GM23338 (cell line): Measurements from ENCODE around the gene PRTFDC1. TPM values are rescaled to one million over a fixed set of nuclear protein-coding genes. Genes with fewer than 3 reads are reported as not detected.
A peak's percentile ranks its signal among the peaks of the same experiment; 100 is the strongest.

Experiments
- ATAC-seq: fragments of 200-7000 bp; cut with Tn5 transposase; 3 replicates; pipeline ENCODE4 v1.9.1; 2020
- DNase-seq: peaks from one replicate; pipeline ENCODE4 v3.0.0-alpha.2; 2015; ENCODE audit warnings: low spot score
- H2AFZ ChIP-seq: fragments of 200-600 bp; sonication (generic); 2 replicates; pipeline ENCODE4 v1.8.0; 2016; ENCODE audit warnings: antibody characterized with exemption, mild to moderate bottlenecking, moderate library complexity
- H3F3A ChIP-seq: fragments of 200-600 bp; sonication (generic); replicated peaks from 2 replicates; pipeline ENCODE4 v1.8.0; 2017; ENCODE audit warnings: antibody characterized with exemption, mixed run types, low read depth
- H3K27ac ChIP-seq: fragments of 200-600 bp; sonication (generic); 2 replicates; pipeline ENCODE4 v1.6.1; 2016; ENCODE audit warnings: low read depth
- H3K27me3 ChIP-seq: fragments of 200-600 bp; sonication (generic); 2 replicates; pipeline ENCODE4 v1.8.0; 2016; ENCODE audit warnings: mild to moderate bottlenecking, mixed run types, moderate library complexity; ENCODE audit not compliant: insufficient read depth
- H3K36me3 ChIP-seq: fragments of 200-600 bp; sonication (generic); 2 replicates; pipeline ENCODE4 v1.8.0; 2016; ENCODE audit warnings: mild to moderate bottlenecking; ENCODE audit not compliant: insufficient read depth
- H3K4me1 ChIP-seq: fragments of 200-600 bp; sonication (generic); 2 replicates; pipeline ENCODE4 v1.8.0; 2016; ENCODE audit warnings: mild to moderate bottlenecking, moderate library complexity; ENCODE audit not compliant: insufficient read depth
- H3K4me2 ChIP-seq: fragments of 200-600 bp; sonication (generic); 2 replicates; pipeline ENCODE4 v1.7.1; 2017; ENCODE audit warnings: mixed run types
- H3K4me3 ChIP-seq: fragments of 200-600 bp; sonication (generic); 2 replicates; pipeline ENCODE4 v1.6.1; 2016; ENCODE audit warnings: mixed run types
- H3K79me2 ChIP-seq: fragments of 200-600 bp; sonication (generic); replicated peaks from 2 replicates; pipeline ENCODE4 v1.8.0; 2017; ENCODE audit warnings: mild to moderate bottlenecking; ENCODE audit not compliant: insufficient read depth
- H3K9me2 ChIP-seq: fragments of 200-600 bp; sonication (generic); 2 replicates; pipeline ENCODE4 v1.8.0; 2017; ENCODE audit not compliant: insufficient read depth
- H4K20me1 ChIP-seq: fragments of 200-600 bp; sonication (generic); replicated peaks from 2 replicates; pipeline ENCODE4 v1.8.0; 2017; ENCODE audit warnings: mild to moderate bottlenecking; ENCODE audit not compliant: insufficient read depth
- H3K27ac Mint-ChIP-seq: 2 replicates; pipeline ENCODE4 v1.8.0; 2020; ENCODE audit warnings: inconsistent platforms, mild to moderate bottlenecking, moderate library complexity, mixed read lengths
- H3K27me3 Mint-ChIP-seq: 3 replicates; pipeline ENCODE4 v1.8.0; 2022; ENCODE audit warnings: low read depth, mild to moderate bottlenecking, moderate library complexity, mixed read lengths, inconsistent platforms; ENCODE audit not compliant: insufficient read depth, poor library complexity
- H3K36me3 Mint-ChIP-seq: 3 replicates; pipeline ENCODE4 v1.8.0; 2021; ENCODE audit warnings: low read depth, mild to moderate bottlenecking, inconsistent platforms, moderate library complexity, mixed read lengths
- H3K4me1 Mint-ChIP-seq: 3 replicates; pipeline ENCODE4 v1.8.0; 2020; ENCODE audit warnings: mild to moderate bottlenecking, inconsistent platforms, mixed read lengths
- H3K4me3 Mint-ChIP-seq: 3 replicates; pipeline ENCODE4 v1.8.0; 2021; ENCODE audit warnings: moderate library complexity, mild to moderate bottlenecking, inconsistent platforms, mixed read lengths
- H3K9me3 Mint-ChIP-seq: 3 replicates; pipeline ENCODE4 v1.8.0; 2020; ENCODE audit warnings: moderate library complexity, mild to moderate bottlenecking, inconsistent platforms, mixed read lengths
- CREB1 ChIP-seq: fragments of 250-450 bp; sonication (Bioruptor Pico); IDR thresholded peaks from 2 replicates; pipeline ENCODE4 v1.5.0; 2020; ENCODE audit warnings: low read depth, mild to moderate bottlenecking, moderate library complexity
- EZH2 ChIP-seq: fragments of 200-600 bp; sonication (generic); IDR thresholded peaks from one replicate; pipeline ENCODE4 v1.8.0; 2017; ENCODE audit warnings: antibody characterized with exemption, mild to moderate bottlenecking, low read depth; ENCODE audit not compliant: unreplicated experiment
- EZH2phosphoT487 ChIP-seq: fragments of 200-600 bp; sonication (generic); IDR thresholded peaks from one replicate; pipeline ENCODE4 v1.8.1; 2018; ENCODE audit warnings: antibody characterized with exemption; ENCODE audit not compliant: unreplicated experiment
- JUNB ChIP-seq: IDR thresholded peaks from one replicate; pipeline ENCODE4 v1.6.1; 2016; ENCODE audit warnings: antibody characterized with exemption; ENCODE audit not compliant: unreplicated experiment
- POLR2AphosphoS5 ChIP-seq: IDR thresholded peaks from 2 replicates; pipeline ENCODE4 v1.6.1; 2016; ENCODE audit warnings: antibody characterized with exemption, low read depth
- STAT1 ChIP-seq: IDR thresholded peaks from one replicate; pipeline ENCODE4 v1.6.1; 2016; ENCODE audit warnings: antibody characterized with exemption; ENCODE audit not compliant: unreplicated experiment
- ZNF114 ChIP-seq: fragments of 250-450 bp; sonication (Bioruptor Pico); IDR thresholded peaks from 2 replicates; pipeline ENCODE4 v1.5.0; 2020; ENCODE audit warnings: mild to moderate bottlenecking, moderate library complexity
- ZNF331 ChIP-seq: fragments of 250-450 bp; sonication (Bioruptor Pico); IDR thresholded peaks from 2 replicates; pipeline ENCODE4 v1.5.0; 2020; ENCODE audit warnings: low read depth, mild to moderate bottlenecking, moderate library complexity
- long read RNA-seq: library from polyadenylated mRNA; unstranded; transcript quantifications from one replicate; pipeline ENCODE4 v2.0.0, GENCODE V29; 2020; ENCODE audit not compliant: unreplicated experiment
- polyA plus RNA-seq: library from polyadenylated mRNA; unstranded; fragments of >200 nt; fragmentation: Nextera tagmentation; extraction: Ambion mirVana; gene quantifications from 2 replicates; pipeline ENCODE4 v1.2.1, GENCODE V29; 2016
- total RNA-seq: library from RNA; depleted of rRNA; stranded (reverse); fragments of >200 nt; shearing (Covaris generic); gene quantifications from 2 replicates; pipeline ENCODE4 v1.2.3, GENCODE V29; 2014; rRNA removed
- TF ChIP-seq, protein P1 (sequence below): IDR thresholded peaks from 2 replicates; pipeline ENCODE4 v1.6.1; 2016; ENCODE audit warnings: antibody characterized with exemption
- TF ChIP-seq, protein P2 (sequence below), 2 experiments: fragments of 200-600 bp in 1 of 2; sonication (generic) in 1 of 2; conservative IDR thresholded peaks; 2 replicates each; pipeline versions ENCODE4 v1.5.1 to v1.6.1; 2016 to 2017; ENCODE audit warnings: antibody characterized with exemption in 2 of 2, low read depth in 2 of 2, mild to moderate bottlenecking in 2 of 2, moderate library complexity in 1 of 2

PRTFDC1 gene, protein sequence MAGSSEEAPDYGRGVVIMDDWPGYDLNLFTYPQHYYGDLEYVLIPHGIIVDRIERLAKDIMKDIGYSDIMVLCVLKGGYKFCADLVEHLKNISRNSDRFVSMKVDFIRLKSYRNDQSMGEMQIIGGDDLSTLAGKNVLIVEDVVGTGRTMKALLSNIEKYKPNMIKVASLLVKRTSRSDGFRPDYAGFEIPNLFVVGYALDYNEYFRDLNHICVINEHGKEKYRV
- total RNA-seq = 5.3 and 7.9 TPM in 2 replicates
- polyA plus RNA-seq = 7.6 and 9.1 TPM in 2 replicates
- long read RNA-seq, partial matches to known transcripts = 0 of 4 reads
- long read RNA-seq, other reads (novel, unspliced or antisense) = 3 of 4 reads

DNA sequence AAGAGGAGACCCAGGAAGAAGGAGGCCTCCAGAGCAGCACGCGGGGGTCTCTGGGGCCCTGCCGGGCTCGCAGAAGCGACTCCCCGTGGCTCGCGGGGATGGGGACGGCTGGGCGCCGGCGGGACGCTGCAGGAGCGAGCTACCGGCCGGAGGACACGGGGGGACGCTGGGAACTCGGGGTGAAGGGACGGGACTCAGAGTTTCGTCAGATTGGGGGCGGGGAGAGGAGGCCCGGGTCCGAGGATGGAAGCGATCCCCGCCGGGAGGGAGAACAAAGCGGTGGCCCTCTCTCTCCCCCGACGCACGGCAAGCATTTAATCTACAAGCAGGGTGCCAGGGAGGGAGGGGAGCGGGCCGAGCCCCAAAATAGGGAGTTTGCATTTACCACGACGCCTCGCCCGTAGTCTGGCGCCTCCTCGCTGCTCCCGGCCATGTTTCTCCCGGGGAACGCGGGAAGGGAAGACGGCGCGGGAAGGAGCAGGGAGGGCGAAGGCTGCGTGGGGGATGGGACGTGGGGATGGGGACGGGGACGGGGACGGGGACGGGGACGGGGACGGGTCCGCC is at the start of gene PRTFDC1:
TSS of gene PRTFDC1 (minus strand) at position 464 of the 564 bp plus-strand sequence. CDS start at position 433, 31 bp downstream.
- Mint-ChIP-seq H3K4me1 (peaks cover 25% of the 10 kb centered on the region), H3K9me3 (no peaks in the 10 kb centered on the region; the same call in 1 of the 3 replicates), H3K36me3 (no peaks in the 10 kb centered on the region), H3K27ac (peak within 1 kb of the TSS; percentile 93), H3K27me3 (peaks cover 16% of the 10 kb centered on the region), H3K4me3 (peak within 1 kb of the TSS; percentile 84)
- peak within 1 kb of the TSS; percentile 75 for H2AFZ ChIP-seq
- TF ChIP-seq, protein P1, sequence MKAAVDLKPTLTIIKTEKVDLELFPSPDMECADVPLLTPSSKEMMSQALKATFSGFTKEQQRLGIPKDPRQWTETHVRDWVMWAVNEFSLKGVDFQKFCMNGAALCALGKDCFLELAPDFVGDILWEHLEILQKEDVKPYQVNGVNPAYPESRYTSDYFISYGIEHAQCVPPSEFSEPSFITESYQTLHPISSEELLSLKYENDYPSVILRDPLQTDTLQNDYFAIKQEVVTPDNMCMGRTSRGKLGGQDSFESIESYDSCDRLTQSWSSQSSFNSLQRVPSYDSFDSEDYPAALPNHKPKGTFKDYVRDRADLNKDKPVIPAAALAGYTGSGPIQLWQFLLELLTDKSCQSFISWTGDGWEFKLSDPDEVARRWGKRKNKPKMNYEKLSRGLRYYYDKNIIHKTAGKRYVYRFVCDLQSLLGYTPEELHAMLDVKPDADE = no peak
- TF ChIP-seq POLR2AphosphoS5 (peak; percentile 60), JUNB (no peak)
- ATAC-seq = peak; percentile 34
- peak within 1 kb of the TSS; percentile 99 for H3K27ac ChIP-seq
- H3K4me2 ChIP-seq = peak within 1 kb of the TSS; percentile 93
- H3F3A ChIP-seq = peaks cover 19% of the 10 kb centered on the region; the same call in 1 of the 2 replicates
- DNase-seq = peak; percentile 74
- peak within 1 kb of the TSS; percentile 78 for H3K4me3 ChIP-seq
- H3K36me3 ChIP-seq = no peaks in the 10 kb centered on the region
- H3K9me2 ChIP-seq = no peaks in the 10 kb centered on the region
- no peaks in the 10 kb centered on the region for H3K27me3 ChIP-seq
- H4K20me1 ChIP-seq = no peaks in the 10 kb centered on the region
- H3K4me1 ChIP-seq = peaks cover 30% of the 10 kb centered on the region
- no peaks in the 10 kb centered on the region for H3K79me2 ChIP-seq

DNA sequence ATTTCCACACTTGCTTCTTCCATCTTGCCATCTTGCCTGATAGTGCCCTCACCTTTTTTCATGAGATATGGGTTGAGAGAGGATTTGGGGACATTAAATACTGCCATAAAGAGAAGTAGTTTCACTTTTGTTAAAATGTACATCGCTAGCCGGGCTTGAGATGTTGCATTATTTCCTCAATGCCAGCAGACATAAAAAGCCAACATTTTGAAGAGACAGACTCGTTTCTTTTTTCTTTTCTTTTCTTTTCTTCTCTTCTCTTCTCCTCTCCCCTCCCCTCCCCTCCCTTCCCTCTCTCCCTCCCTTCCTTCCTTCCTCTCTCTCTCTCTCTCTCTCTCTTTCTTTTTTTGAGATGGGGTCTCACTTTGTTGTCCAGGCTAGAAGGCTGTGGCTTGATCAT is 45.6 kb upstream of the PRTFDC1 start:
- no peak for DNase-seq
- no peaks in the 10 kb centered on the region for H3K36me3 Mint-ChIP-seq
- TF ChIP-seq, protein P1 = no peak
- no peak for TF ChIP-seq EZH2phosphoT487
- no peak for TF ChIP-seq POLR2AphosphoS5
- no peak for TF ChIP-seq EZH2
- no peak for TF ChIP-seq ZNF331 (CRISPR knock-in tag)
- TF ChIP-seq JUNB = no peak
- TF ChIP-seq, protein P2, sequence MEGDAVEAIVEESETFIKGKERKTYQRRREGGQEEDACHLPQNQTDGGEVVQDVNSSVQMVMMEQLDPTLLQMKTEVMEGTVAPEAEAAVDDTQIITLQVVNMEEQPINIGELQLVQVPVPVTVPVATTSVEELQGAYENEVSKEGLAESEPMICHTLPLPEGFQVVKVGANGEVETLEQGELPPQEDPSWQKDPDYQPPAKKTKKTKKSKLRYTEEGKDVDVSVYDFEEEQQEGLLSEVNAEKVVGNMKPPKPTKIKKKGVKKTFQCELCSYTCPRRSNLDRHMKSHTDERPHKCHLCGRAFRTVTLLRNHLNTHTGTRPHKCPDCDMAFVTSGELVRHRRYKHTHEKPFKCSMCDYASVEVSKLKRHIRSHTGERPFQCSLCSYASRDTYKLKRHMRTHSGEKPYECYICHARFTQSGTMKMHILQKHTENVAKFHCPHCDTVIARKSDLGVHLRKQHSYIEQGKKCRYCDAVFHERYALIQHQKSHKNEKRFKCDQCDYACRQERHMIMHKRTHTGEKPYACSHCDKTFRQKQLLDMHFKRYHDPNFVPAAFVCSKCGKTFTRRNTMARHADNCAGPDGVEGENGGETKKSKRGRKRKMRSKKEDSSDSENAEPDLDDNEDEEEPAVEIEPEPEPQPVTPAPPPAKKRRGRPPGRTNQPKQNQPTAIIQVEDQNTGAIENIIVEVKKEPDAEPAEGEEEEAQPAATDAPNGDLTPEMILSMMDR (conservative IDR thresholded peaks at IDR 0.05; ENCODE audit: low read depth in 2 of 2) = no peak
- no peak for TF ChIP-seq CREB1 (CRISPR knock-in tag)
- TF ChIP-seq ZNF114 (CRISPR knock-in tag) = no peak
- no peak for TF ChIP-seq STAT1

More for the DNA sequence above, 45.6 kb upstream of the PRTFDC1 start:
- Histone ChIP-seq H3K27me3 (no peaks in the 10 kb centered on the region), H3F3A (no peaks in the 10 kb centered on the region), H3K4me1 (no peaks in the 10 kb centered on the region), H3K36me3 (no peaks in the 10 kb centered on the region), H4K20me1 (no peaks in the 10 kb centered on the region), H3K4me3 (no peak overlapping the region), H3K4me2 (no peak overlapping the region), H3K27ac (no peak overlapping the region), H3K79me2 (no peaks in the 10 kb centered on the region), H2AFZ (no peak overlapping the region), H3K9me2 (no peaks in the 10 kb centered on the region; the same call in 1 of the 2 replicates)
- Mint-ChIP-seq H3K9me3 (no peaks in the 10 kb centered on the region), H3K4me3 (no peak overlapping the region), H3K4me1 (no peaks in the 10 kb centered on the region), H3K27ac (no peak overlapping the region), H3K27me3 (peaks cover 2% of the 10 kb centered on the region)
- ATAC-seq = no peak
